ENCODE results near the gene RUVBL1. TPM values are rescaled to one million over a fixed set of nuclear protein-coding genes. Genes with fewer than 3 reads are reported as not detected.

Gene RUVBL1
- total RNA-seq, 6 donors from 2014 or later = 16.0 to 26.9 (median 21.8) TPM

DNA sequence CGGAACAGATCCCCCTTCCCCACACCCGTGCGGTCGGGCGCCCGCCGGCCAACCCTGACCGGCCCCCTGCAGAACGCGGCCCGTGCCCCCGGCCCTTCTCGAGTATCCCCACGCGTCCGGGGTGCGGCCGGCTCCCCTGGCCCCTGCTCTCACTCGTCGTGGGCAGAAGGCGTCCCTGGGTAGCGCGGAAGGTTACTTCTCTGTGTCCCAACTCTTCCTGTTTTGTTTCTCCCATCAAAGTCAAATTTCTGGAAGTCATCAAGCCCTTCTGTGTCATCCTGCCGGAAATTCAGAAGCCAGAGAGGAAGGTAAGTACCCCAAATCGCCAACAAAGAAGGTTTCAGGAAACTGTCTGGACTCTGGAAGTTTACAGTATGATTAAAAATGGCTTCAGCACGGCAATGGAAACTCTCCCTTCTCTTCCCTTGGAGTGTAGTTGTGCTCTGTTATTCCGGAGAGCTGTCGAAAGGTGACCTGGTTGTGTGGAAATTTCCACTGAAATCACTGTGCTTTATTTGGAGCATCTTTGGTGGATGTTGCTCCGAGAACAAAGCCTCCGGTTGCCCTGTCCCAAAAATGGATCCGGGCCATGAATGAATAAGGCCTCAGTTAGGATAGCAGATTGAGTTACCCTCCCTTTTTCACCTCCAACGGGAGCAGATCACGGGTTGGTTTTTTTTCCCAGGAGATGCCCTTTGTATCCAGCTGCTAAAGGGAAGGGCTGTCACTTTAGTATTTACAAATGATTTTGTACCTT, 70.8 kb downstream of the RUVBL1 start:
- H3K27ac ChIP-seq = peak overlapping the region; percentile 94 to 97 (median 95)
- 2 to 6% methylated on average over 26 to 33 of the region's 33 CpGs for WGBS, 2 donors
- no peak for DNase-seq
- H3K4me3 ChIP-seq = peak overlapping the region; percentile 90 to 98 (median 95)
- no peaks in the 10 kb centered on the region for H3K27me3 ChIP-seq
- peaks cover 29 to 48% (median 35%) of the 10 kb centered on the region in 4 donors for H3K4me1 ChIP-seq
- no peaks in the 10 kb centered on the region for H3K9me3 ChIP-seq
- H3K36me3 ChIP-seq = peaks cover 11 to 32% (median 17%) of the 10 kb centered on the region in 4 donors
- ATAC-seq (ENCODE audit: low FRiP score in 2 of 2) = peak; percentile 54 to 58
- no peak for TF ChIP-seq POLR2A (IDR thresholded peaks at IDR 0.05)
- TF ChIP-seq, protein P1, sequence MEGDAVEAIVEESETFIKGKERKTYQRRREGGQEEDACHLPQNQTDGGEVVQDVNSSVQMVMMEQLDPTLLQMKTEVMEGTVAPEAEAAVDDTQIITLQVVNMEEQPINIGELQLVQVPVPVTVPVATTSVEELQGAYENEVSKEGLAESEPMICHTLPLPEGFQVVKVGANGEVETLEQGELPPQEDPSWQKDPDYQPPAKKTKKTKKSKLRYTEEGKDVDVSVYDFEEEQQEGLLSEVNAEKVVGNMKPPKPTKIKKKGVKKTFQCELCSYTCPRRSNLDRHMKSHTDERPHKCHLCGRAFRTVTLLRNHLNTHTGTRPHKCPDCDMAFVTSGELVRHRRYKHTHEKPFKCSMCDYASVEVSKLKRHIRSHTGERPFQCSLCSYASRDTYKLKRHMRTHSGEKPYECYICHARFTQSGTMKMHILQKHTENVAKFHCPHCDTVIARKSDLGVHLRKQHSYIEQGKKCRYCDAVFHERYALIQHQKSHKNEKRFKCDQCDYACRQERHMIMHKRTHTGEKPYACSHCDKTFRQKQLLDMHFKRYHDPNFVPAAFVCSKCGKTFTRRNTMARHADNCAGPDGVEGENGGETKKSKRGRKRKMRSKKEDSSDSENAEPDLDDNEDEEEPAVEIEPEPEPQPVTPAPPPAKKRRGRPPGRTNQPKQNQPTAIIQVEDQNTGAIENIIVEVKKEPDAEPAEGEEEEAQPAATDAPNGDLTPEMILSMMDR (IDR thresholded peaks at IDR 0.05) = no peak
- no peak for TF ChIP-seq POLR2AphosphoS5 (IDR thresholded peaks at IDR 0.05)
- no peak for TF ChIP-seq EP300 (IDR thresholded peaks at IDR 0.05)

GRCh38 chr3:128051837-128052594, 71.6 kb downstream of the RUVBL1 start, which contains the start of gene SEC61A1:
TSS of gene SEC61A1 (plus strand) at chr3:128052437. CDS start at chr3:128052553, 116 bp downstream.
- DNase-seq (peak; percentile 95 to 99), ATAC-seq (ENCODE audit: low FRiP score in 2 of 2) (peak; percentile 98)
- TF ChIP-seq, protein P1 (IDR thresholded peaks at IDR 0.05) = peak in 1 of 6 experiments; percentile 53
- TF ChIP-seq EP300 (IDR thresholded peaks at IDR 0.05) (no peak), POLR2AphosphoS5 (IDR thresholded peaks at IDR 0.05) (peak; percentile 73 to 78), POLR2A (IDR thresholded peaks at IDR 0.05) (peak in 3 of 4 donors; percentile 19 to 88 (median 84))
- 0% methylated on average over 10 to 24 of the region's 90 CpGs for WGBS, 2 donors
- Histone ChIP-seq H3K4me3 (peak within 1 kb of the TSS; percentile 90 to 98 (median 95)), H3K36me3 (peaks cover 10 to 26% (median 13%) of the 10 kb centered on the region in 4 donors), H3K9me3 (no peaks in the 10 kb centered on the region), H3K27ac (peak within 1 kb of the TSS; percentile 94 to 97 (median 95)), H3K27me3 (no peaks in the 10 kb centered on the region), H3K4me1 (peaks cover 29 to 48% (median 35%) of the 10 kb centered on the region in 4 donors)

GRCh38 chr3:128051459-128051836, 72.2 kb downstream of the RUVBL1 start:
- Histone ChIP-seq H3K9me3 (no peaks in the 10 kb centered on the region), H3K36me3 (peaks cover 6 to 20% (median 9%) of the 10 kb centered on the region in 4 donors), H3K4me1 (peaks cover 29 to 48% (median 35%) of the 10 kb centered on the region in 4 donors), H3K27ac (peak overlapping the region; percentile 82 to 95 (median 92)), H3K4me3 (peak overlapping the region; percentile 89 to 98 (median 92)), H3K27me3 (no peaks in the 10 kb centered on the region)
- whole genome bisulfite sequencing, 2 donors = 11 to 14% methylated on average over 10 of the region's 10 CpGs
- DNase-seq (no peak), ATAC-seq (ENCODE audit: low FRiP score in 2 of 2) (peak in 1 of 2 donors; percentile 3)
- TF ChIP-seq EP300 (IDR thresholded peaks at IDR 0.05) = no peak

- ATAC-seq (ENCODE audit: low FRiP score in 2 of 2) (no peak), DNase-seq (no peak)
- TF ChIP-seq POLR2A (IDR thresholded peaks at IDR 0.05) (no peak), EP300 (IDR thresholded peaks at IDR 0.05) (no peak), POLR2AphosphoS5 (IDR thresholded peaks at IDR 0.05) (no peak)
- TF ChIP-seq, protein P1 (IDR thresholded peaks at IDR 0.05) = no peak
- H3K4me1 ChIP-seq = peaks cover 27 to 40% (median 31%) of the 10 kb centered on the region in 4 donors
- H3K4me3 ChIP-seq = no peak overlapping the region
- 85 to 90% methylated on average over 3 of the region's 3 CpGs for WGBS, 2 donors
- no peaks in the 10 kb centered on the region for H3K9me3 ChIP-seq
- no peaks in the 10 kb centered on the region for H3K27me3 ChIP-seq
- no peak overlapping the region for H3K27ac ChIP-seq
- H3K36me3 ChIP-seq = peaks cover 2 to 12% (median 4%) of the 10 kb centered on the region in 4 donors
Observed at GRCh38 chr3:128050597-128050996, 73.0 kb downstream of the RUVBL1 start.

GRCh38 chr3:128041344-128041743, 82.3 kb downstream of the RUVBL1 start:
- WGBS, 2 donors = 73 to 80% methylated on average over 1 of the region's 1 CpG
- H3K4me3 ChIP-seq = no peak overlapping the region
- no peaks in the 10 kb centered on the region for H3K36me3 ChIP-seq
- TF ChIP-seq POLR2AphosphoS5 (IDR thresholded peaks at IDR 0.05) (no peak), POLR2A (IDR thresholded peaks at IDR 0.05) (no peak), EP300 (IDR thresholded peaks at IDR 0.05) (no peak)
- TF ChIP-seq, protein P1 (IDR thresholded peaks at IDR 0.05) = no peak
- no peak overlapping the region for H3K27ac ChIP-seq
- H3K9me3 ChIP-seq = no peaks in the 10 kb centered on the region
- no peaks in the 10 kb centered on the region for H3K27me3 ChIP-seq
- DNase-seq = no peak
- no peak for ATAC-seq (ENCODE audit: low FRiP score in 2 of 2)
- no peaks in the 10 kb centered on the region for H3K4me1 ChIP-seq
